ENCODE measurements around the gene DBNDD2. TPM values are rescaled to one million over a fixed set of nuclear protein-coding genes. Genes with fewer than 3 reads are reported as not detected.

The DBNDD2 gene
- total RNA-seq, 1 experiment from 2014 or later = 74.3 TPM

DNA sequence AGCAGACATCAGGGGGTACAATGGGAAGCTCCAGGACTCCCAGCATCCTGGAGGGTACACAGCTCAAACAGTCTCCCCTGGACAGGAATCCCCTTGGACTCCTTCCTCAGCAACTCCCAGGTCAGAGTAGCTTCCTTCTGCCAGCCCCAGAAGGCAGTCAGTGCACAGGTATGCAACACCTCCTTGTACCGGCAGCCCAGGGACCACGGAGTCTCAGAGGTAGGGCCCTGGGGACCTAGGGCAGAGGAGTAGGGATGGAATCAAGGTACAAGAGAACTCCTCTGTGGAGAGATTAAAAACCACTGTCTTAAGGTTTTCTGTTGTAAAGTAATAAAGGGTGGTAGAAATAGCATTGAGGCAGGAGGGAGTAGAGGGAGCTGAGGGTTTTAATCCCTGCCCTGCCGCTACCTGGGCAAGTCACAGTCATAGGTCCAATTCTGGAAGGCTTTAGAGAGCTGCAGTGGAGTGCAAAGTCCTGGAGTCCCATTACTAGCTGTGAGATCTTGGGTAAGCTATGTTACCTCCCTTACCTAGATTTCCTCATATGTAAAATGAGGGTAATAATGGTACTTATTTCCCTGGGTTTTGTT lies 37.4 kb upstream of the DBNDD2 start:
- DNase-seq = no peak
- Mint-ChIP-seq H3K4me3 (ENCODE audit: unreplicated experiment) (no peak overlapping the region), H3K27ac (ENCODE audit: unreplicated experiment) (no peak overlapping the region), H3K27me3 (ENCODE audit: insufficient read depth, unreplicated experiment) (no peaks in the 10 kb centered on the region), H3K9me3 (ENCODE audit: unreplicated experiment) (no peaks in the 10 kb centered on the region), H3K4me1 (ENCODE audit: low read depth, unreplicated experiment) (no peaks in the 10 kb centered on the region), H3K36me3 (ENCODE audit: insufficient read depth, unreplicated experiment) (peaks cover 25% of the 10 kb centered on the region)
- CTCF ChIA-PET = interaction anchor here (1.2 to 4.6 kb wide), 4 partner anchors 8 to 66 kb away, joined by 4 to 95 read pairs (median 8); partner anchors contain the start of gene SYS1
- POLR2A ChIA-PET = interaction anchor here (0.5 kb wide), 1 partner anchor 52 kb away, joined by 6 read pairs; no protein-coding TSS in a partner anchor
- BruUV-seq (replicated peaks) = no TSS peak
- no peak overlapping the region for H3K4me3 ChIP-seq (ENCODE audit: low read depth, low read length)
- no peaks in the 10 kb centered on the region for H3K4me1 ChIP-seq
- no peaks in the 10 kb centered on the region for H3K27me3 ChIP-seq (replicated peaks; ENCODE audit: control insufficient read depth, insufficient read depth, low read length)
- intact Hi-C loops (cut with micrococcal nuclease; ENCODE audit: unreplicated experiment) = no loop called here
- TF ChIP-seq CTCF (IDR thresholded peaks at IDR 0.05; ENCODE audit: insufficient read depth in 1 of 2, low read depth in 1 of 2, low read length in 1 of 2, severe bottlenecking in 1 of 2, unreplicated experiment in 1 of 2) = no peak
- H3K36me3 ChIP-seq (ENCODE audit: control insufficient read depth, insufficient read depth, low read length) = peaks cover 4% of the 10 kb centered on the region
- H3K9me3 ChIP-seq = no peaks in the 10 kb centered on the region

- ChIA-PET CTCF (interaction anchor here (0.9 to 4.6 kb wide), 5 partner anchors 9 to 399 kb away, joined by 3 to 95 read pairs (median 9); partner anchors contain the start of gene SYS1), POLR2A (interaction anchor here (0.6 to 1.3 kb wide), 2 partner anchors 25 to 72 kb away, joined by 3 to 5 read pairs; no protein-coding TSS in a partner anchor)
- no peaks in the 10 kb centered on the region for H3K9me3 ChIP-seq
- BruUV-seq (replicated peaks) = no TSS peak
- DNase-seq = no peak
- intact Hi-C loops (cut with micrococcal nuclease; ENCODE audit: unreplicated experiment) = no loop called here
- H3K4me1 ChIP-seq = no peaks in the 10 kb centered on the region
- no peak for TF ChIP-seq CTCF (IDR thresholded peaks at IDR 0.05; ENCODE audit: insufficient read depth in 1 of 2, low read depth in 1 of 2, low read length in 1 of 2, severe bottlenecking in 1 of 2, unreplicated experiment in 1 of 2)
- Mint-ChIP-seq H3K36me3 (ENCODE audit: insufficient read depth, unreplicated experiment) (peaks cover 20% of the 10 kb centered on the region), H3K4me1 (ENCODE audit: low read depth, unreplicated experiment) (no peaks in the 10 kb centered on the region), H3K27ac (ENCODE audit: unreplicated experiment) (no peak overlapping the region), H3K4me3 (ENCODE audit: unreplicated experiment) (no peak overlapping the region), H3K27me3 (ENCODE audit: insufficient read depth, unreplicated experiment) (no peaks in the 10 kb centered on the region), H3K9me3 (ENCODE audit: unreplicated experiment) (no peaks in the 10 kb centered on the region)
- no peaks in the 10 kb centered on the region for H3K27me3 ChIP-seq (replicated peaks; ENCODE audit: control insufficient read depth, insufficient read depth, low read length)
- H3K36me3 ChIP-seq (ENCODE audit: control insufficient read depth, insufficient read depth, low read length) = no peaks in the 10 kb centered on the region; the same call in 1 of the 2 replicates
- H3K4me3 ChIP-seq (ENCODE audit: low read depth, low read length) = no peak overlapping the region
These were observed 35.8 kb upstream of the DBNDD2 start for GRCh38 chr20:45372241-45372640.

DNA sequence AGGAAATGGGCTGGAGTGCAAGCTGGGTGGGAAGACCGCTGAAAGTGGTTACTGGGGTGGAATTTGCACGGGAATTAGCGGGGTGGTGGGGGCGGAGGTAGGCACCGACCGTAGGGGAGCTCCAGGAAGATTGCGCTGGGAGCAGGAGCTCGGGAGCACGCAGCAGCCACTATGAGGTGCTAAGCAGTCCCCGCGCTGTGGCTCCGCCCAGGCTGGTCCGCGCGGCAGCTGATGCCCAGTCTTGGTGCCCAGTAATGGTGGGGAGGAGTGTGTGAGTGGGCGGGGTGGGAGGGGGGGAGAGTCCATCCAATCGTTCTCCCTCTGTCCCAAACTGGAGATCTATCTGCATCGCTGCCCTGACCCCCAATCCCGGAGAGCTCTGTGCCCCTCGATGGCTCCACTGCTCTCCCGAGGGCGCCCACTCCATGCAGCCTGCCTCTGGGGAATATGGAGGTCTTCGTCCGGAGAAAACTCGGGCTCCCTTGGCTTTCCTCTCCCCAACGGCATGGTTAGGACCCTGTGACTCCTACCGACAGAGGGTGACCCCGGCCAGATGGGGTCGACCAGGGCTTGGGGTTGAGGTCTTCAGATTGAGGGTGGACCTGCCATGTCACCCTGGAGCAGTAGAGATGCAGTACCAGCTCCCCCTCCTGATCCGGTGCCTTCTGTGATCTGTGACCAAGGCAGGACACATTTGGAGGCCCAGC lies 35.3 kb upstream of the DBNDD2 start:
- no TSS peak for BruUV-seq (replicated peaks)
- Histone ChIP-seq H3K36me3 (ENCODE audit: control insufficient read depth, insufficient read depth, low read length) (no peaks in the 10 kb centered on the region), H3K4me3 (ENCODE audit: low read depth, low read length) (no peak overlapping the region), H3K4me1 (no peaks in the 10 kb centered on the region), H3K9me3 (no peaks in the 10 kb centered on the region), H3K27me3 (replicated peaks; ENCODE audit: control insufficient read depth, insufficient read depth, low read length) (no peaks in the 10 kb centered on the region)
- POLR2A ChIA-PET = interaction anchor here (0.6 to 1.3 kb wide), 3 partner anchors 25 to 570 kb away, joined by 3 to 5 read pairs (median 3); no protein-coding TSS in a partner anchor
- Mint-ChIP-seq H3K36me3 (ENCODE audit: insufficient read depth, unreplicated experiment) (peaks cover 15% of the 10 kb centered on the region), H3K4me3 (ENCODE audit: unreplicated experiment) (no peak overlapping the region), H3K27me3 (ENCODE audit: insufficient read depth, unreplicated experiment) (no peaks in the 10 kb centered on the region), H3K4me1 (ENCODE audit: low read depth, unreplicated experiment) (no peaks in the 10 kb centered on the region), H3K9me3 (ENCODE audit: unreplicated experiment) (no peaks in the 10 kb centered on the region), H3K27ac (ENCODE audit: unreplicated experiment) (no peak overlapping the region)
- CTCF ChIA-PET = interaction anchor here (0.9 to 4.6 kb wide), 11 partner anchors 10 to 399 kb away, joined by 3 to 95 read pairs (median 10); partner anchors contain the start of genes PIGT, SDC4 and SYS1
- no peak for DNase-seq
- no peak for TF ChIP-seq CTCF (IDR thresholded peaks at IDR 0.05; ENCODE audit: insufficient read depth in 1 of 2, low read depth in 1 of 2, low read length in 1 of 2, severe bottlenecking in 1 of 2, unreplicated experiment in 1 of 2)
- intact Hi-C loops (cut with micrococcal nuclease; ENCODE audit: unreplicated experiment) = no loop called here
